Smooth muscle cell (in vitro differentiated cells): ENCODE measurements around the gene CLP1. TPM values are rescaled to one million over a fixed set of nuclear protein-coding genes. Genes with fewer than 3 reads are reported as not detected.

Experiments used
- DNase-seq: peaks from one replicate; lab custom pipeline; 2025; ENCODE audit not compliant: unreplicated experiment; lab: John Stamatoyannopoulos, UW
- H2AFZ ChIP-seq: fragments of 200-600 bp; sonication (generic); 2 replicates; pipeline ENCODE4 v1.6.0; 2016; ENCODE audit warnings: antibody characterized with exemption, low read depth, mild to moderate bottlenecking
- H3F3A ChIP-seq: fragments of 200-600 bp; sonication (generic); 2 replicates; pipeline ENCODE4 v1.6.0; 2017; ENCODE audit warnings: antibody characterized with exemption, low read depth
- H3K27ac ChIP-seq: fragments of 200-600 bp; sonication (generic); 2 replicates; pipeline ENCODE4 v1.5.1; 2016; ENCODE audit warnings: low read depth, mild to moderate bottlenecking
- H3K27me3 ChIP-seq: fragments of 200-600 bp; sonication (generic); 2 replicates; pipeline ENCODE4 v1.6.1; 2016; ENCODE audit warnings: low read depth, mild to moderate bottlenecking
- H3K36me3 ChIP-seq: fragments of 200-600 bp; sonication (generic); 2 replicates; pipeline ENCODE4 v1.5.1; 2016; ENCODE audit warnings: low read depth
- H3K4me1 ChIP-seq: fragments of 200-600 bp; sonication (generic); 2 replicates; pipeline ENCODE4 v1.5.1; 2016; ENCODE audit warnings: low read depth
- H3K4me2 ChIP-seq: fragments of 200-600 bp; sonication (generic); 2 replicates; pipeline ENCODE4 v1.6.0; 2016; ENCODE audit warnings: mild to moderate bottlenecking
- H3K4me3 ChIP-seq: fragments of 200-600 bp; sonication (generic); 2 replicates; pipeline ENCODE4 v1.5.1; 2016; ENCODE audit warnings: mild to moderate bottlenecking
- H3K79me2 ChIP-seq: fragments of 200-600 bp; sonication (generic); 2 replicates; pipeline ENCODE4 v1.6.0; 2016; ENCODE audit warnings: low read depth, mild to moderate bottlenecking
- H3K9ac ChIP-seq: fragments of 200-600 bp; sonication (generic); 2 replicates; pipeline ENCODE4 v1.6.0; 2016; ENCODE audit warnings: low read depth
- H3K9me3 ChIP-seq: fragments of 200-600 bp; sonication (generic); replicated peaks from 2 replicates; pipeline ENCODE4 v1.5.1; 2016; ENCODE audit warnings: low read depth
- H4K20me1 ChIP-seq: fragments of 200-600 bp; sonication (generic); 2 replicates; pipeline ENCODE4 v1.6.0; 2016; ENCODE audit warnings: low read depth
- CTCF ChIP-seq: fragments of 200-600 bp; sonication (generic); IDR thresholded peaks from 2 replicates; pipeline ENCODE4 v1.5.1; 2017; ENCODE audit warnings: borderline replicate concordance, mild to moderate bottlenecking, antibody characterized with exemption; ENCODE audit not compliant: insufficient read depth, poor library complexity, severe bottlenecking
- WGBS: methylation state at CpG from one replicate; pipeline ENCODE4 v1.1.7; 2016; ENCODE audit warnings: low lambda C conversion rate; 5-methylcytosine and 5-hydroxymethylcytosine counted together
- polyA plus RNA-seq: library from polyadenylated mRNA; unstranded; fragments of >200 nt; fragmentation: Nextera tagmentation; extraction: Ambion mirVana; gene quantifications from 2 replicates; pipeline ENCODE4 v1.2.1, GENCODE V29; 2016
- total RNA-seq: library from RNA; depleted of rRNA; stranded (reverse); fragments of >200 nt; gene quantifications from 2 replicates; pipeline ENCODE4 v1.2.3, GENCODE V29; 2014

CLP1 gene
- total and polyA plus RNA-seq, 2 experiments from 2014 or later, result 18.0 to 18.3 TPM

- H3K4me1 ChIP-seq, result peaks cover 20% of the 10 kb centered on the region
- H3K4me2 ChIP-seq, result no peak overlapping the region
- H2AFZ ChIP-seq, result no peak overlapping the region
- H3K27ac ChIP-seq, result no peak overlapping the region
- no peaks in the 10 kb centered on the region for H3F3A ChIP-seq
- H3K36me3 ChIP-seq, result no peaks in the 10 kb centered on the region
- DNase-seq, result no peak
- H3K4me3 ChIP-seq, result no peak overlapping the region
- TF ChIP-seq CTCF, result no peak
- H3K9me3 ChIP-seq, result no peaks in the 10 kb centered on the region
- H4K20me1 ChIP-seq, result peaks cover 4% of the 10 kb centered on the region
- WGBS, result 33% methylated on average over 3 of the region's 3 CpGs
- H3K9ac ChIP-seq, result no peak overlapping the region
- H3K27me3 ChIP-seq, result no peaks in the 10 kb centered on the region
- peaks cover 4% of the 10 kb centered on the region for H3K79me2 ChIP-seq
Measured at GRCh38 chr11:57653163-57653562, 4.4 kb upstream of the CLP1 start.

GRCh38 chr11:57656885-57657193, 723 bp upstream of the CLP1 start:
- TF ChIP-seq CTCF, result no peak
- Histone ChIP-seq H3K79me2 (peaks cover 20% of the 10 kb centered on the region), H3K9me3 (no peaks in the 10 kb centered on the region), H3K4me2 (peak overlapping the region; percentile 83), H3K4me1 (peaks cover 6% of the 10 kb centered on the region), H3K9ac (peak overlapping the region; percentile 84), H4K20me1 (no peaks in the 10 kb centered on the region), H3K4me3 (peak overlapping the region; percentile 71), H3K27ac (peak overlapping the region; percentile 90), H3K36me3 (peaks cover 8% of the 10 kb centered on the region), H3F3A (no peaks in the 10 kb centered on the region), H3K27me3 (no peaks in the 10 kb centered on the region), H2AFZ (no peak overlapping the region)
- 45% methylated on average over 5 of the region's 5 CpGs for WGBS
- no peak for DNase-seq

GRCh38 chr11:57658023-57658361, 430 bp downstream of the CLP1 start:
- Histone ChIP-seq H3K4me2 (peak overlapping the region; percentile 85), H3F3A (no peaks in the 10 kb centered on the region), H3K27ac (peak overlapping the region; percentile 46), H3K4me1 (peaks cover 6% of the 10 kb centered on the region), H3K4me3 (peak overlapping the region; percentile 71), H3K36me3 (peaks cover 12% of the 10 kb centered on the region), H3K27me3 (no peaks in the 10 kb centered on the region), H3K9ac (peak overlapping the region; percentile 80), H4K20me1 (no peaks in the 10 kb centered on the region), H2AFZ (peak overlapping the region; percentile 60), H3K79me2 (peaks cover 20% of the 10 kb centered on the region), H3K9me3 (no peaks in the 10 kb centered on the region)
- 0% methylated on average over 8 of the region's 8 CpGs for WGBS
- no peak for TF ChIP-seq CTCF
- DNase-seq, result no peak

GRCh38 chr11:57659669-57660068, 2.1 kb downstream of the CLP1 start:
- H3K27ac ChIP-seq, result no peak overlapping the region
- peaks cover 6% of the 10 kb centered on the region for H3K4me1 ChIP-seq
- DNase-seq, result no peak
- no peaks in the 10 kb centered on the region for H3K27me3 ChIP-seq
- WGBS, result 95% methylated on average over 14 of the region's 14 CpGs
- peaks cover 12% of the 10 kb centered on the region for H3K36me3 ChIP-seq
- H3K79me2 ChIP-seq, result peaks cover 20% of the 10 kb centered on the region
- no peak for TF ChIP-seq CTCF
- no peaks in the 10 kb centered on the region for H3K9me3 ChIP-seq
- H3F3A ChIP-seq, result no peaks in the 10 kb centered on the region
- no peaks in the 10 kb centered on the region for H4K20me1 ChIP-seq
- H3K4me2 ChIP-seq, result no peak overlapping the region
- no peak overlapping the region for H3K4me3 ChIP-seq
- H2AFZ ChIP-seq, result no peak overlapping the region
- no peak overlapping the region for H3K9ac ChIP-seq
